ENCODE data around the gene ZBTB47.

DNA sequence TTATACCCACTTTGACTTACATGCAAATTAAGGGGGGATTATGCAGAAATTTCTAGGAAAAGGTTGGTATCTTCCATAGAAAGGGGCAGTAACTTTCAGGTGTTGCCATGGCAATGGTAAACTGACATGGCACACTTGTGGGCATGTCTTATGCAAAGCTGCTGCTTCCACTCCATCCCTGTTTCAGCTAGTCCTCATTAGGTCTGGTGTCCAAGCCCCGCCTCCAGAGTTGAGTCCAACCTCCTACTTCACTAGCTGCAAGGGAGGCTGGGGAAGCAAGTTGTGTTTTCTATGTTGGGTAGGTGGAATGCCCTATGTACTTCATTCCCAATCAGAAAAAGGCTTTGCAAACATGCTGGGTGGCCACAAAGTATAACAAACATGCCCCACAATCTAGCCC lies 17.2 kb downstream of the ZBTB47 start:
- TF ChIP-seq, protein P1, sequence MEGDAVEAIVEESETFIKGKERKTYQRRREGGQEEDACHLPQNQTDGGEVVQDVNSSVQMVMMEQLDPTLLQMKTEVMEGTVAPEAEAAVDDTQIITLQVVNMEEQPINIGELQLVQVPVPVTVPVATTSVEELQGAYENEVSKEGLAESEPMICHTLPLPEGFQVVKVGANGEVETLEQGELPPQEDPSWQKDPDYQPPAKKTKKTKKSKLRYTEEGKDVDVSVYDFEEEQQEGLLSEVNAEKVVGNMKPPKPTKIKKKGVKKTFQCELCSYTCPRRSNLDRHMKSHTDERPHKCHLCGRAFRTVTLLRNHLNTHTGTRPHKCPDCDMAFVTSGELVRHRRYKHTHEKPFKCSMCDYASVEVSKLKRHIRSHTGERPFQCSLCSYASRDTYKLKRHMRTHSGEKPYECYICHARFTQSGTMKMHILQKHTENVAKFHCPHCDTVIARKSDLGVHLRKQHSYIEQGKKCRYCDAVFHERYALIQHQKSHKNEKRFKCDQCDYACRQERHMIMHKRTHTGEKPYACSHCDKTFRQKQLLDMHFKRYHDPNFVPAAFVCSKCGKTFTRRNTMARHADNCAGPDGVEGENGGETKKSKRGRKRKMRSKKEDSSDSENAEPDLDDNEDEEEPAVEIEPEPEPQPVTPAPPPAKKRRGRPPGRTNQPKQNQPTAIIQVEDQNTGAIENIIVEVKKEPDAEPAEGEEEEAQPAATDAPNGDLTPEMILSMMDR (IDR thresholded peaks at IDR 0.05): no peak
- TF ChIP-seq POLR2A (IDR thresholded peaks at IDR 0.05): no peak
